GM12874 (cell line): Measurements from ENCODE around the gene PRKD3.

Experiments
- CTCF ChIP-seq: IDR thresholded peaks from 2 replicates; pipeline ENCODE4 v1.5.1; 2011; ENCODE audit warnings: low read depth, mild to moderate bottlenecking, control low read depth, low read length, moderate library complexity; ENCODE audit not compliant: insufficient read depth

PRKD3 gene

DNA sequence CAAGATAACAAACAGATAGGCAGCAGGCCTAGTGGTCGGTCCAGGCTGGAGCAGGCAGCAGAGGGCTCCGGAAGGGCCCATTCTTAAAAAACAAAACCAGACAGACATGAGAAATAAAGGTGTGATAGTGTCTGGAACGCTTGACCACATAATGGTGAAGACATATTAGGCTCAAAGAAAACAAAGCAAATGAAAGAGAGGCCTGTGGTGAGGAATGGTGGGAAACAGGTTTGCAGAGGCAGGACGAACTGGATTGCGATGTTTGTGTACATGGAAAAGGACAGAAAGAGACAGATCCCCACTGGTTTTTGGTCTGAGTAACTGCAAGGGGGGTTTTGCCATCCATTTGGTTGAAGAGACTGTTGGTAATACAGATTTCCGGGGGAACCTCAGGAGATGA is 39.7 kb upstream of the PRKD3 start:
- no peak for TF ChIP-seq CTCF

DNA sequence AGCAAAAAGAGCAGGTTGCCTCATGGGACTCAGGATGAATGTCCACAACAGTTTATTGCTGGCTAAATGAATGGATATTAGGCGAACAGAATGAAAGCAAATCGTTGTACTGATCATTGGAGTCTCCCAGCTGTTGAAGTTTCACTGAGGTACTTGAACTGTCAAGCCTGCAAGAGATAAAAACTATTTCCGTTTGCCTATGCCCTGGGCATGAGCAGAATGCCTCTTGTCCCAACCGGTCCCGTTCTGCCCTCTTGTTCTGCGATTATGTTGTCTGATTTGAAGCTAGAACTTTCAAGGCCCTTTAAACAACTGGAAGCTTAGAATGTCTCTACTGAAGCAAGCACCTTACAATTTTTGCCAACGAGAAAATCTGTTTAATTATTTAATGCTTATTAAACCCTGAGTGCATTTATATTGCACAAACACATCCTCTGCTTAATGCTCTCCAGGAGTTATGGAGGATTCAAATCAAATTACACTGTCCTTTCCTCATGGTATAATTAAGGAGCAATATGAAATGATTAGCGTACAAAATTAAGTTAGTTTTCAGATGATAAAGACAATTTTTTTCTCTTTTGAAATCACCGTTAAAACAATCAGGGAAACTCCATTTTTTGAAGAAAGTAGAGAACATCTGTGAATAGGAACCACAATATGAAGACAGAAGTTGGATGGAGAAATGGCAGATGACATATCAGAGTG is 37.5 kb upstream of the PRKD3 start:
- TF ChIP-seq CTCF, result no peak

GRCh38 chr2:37361216-37361815 is 36.7 kb upstream of the PRKD3 start:
- TF ChIP-seq CTCF, result no peak

GRCh38 chr2:37358466-37358865 is 33.8 kb upstream of the PRKD3 start:
- TF ChIP-seq CTCF, result no peak

- no peak for TF ChIP-seq CTCF
These were observed 32.9 kb upstream of the PRKD3 start for GRCh38 chr2:37357530-37357929.

DNA sequence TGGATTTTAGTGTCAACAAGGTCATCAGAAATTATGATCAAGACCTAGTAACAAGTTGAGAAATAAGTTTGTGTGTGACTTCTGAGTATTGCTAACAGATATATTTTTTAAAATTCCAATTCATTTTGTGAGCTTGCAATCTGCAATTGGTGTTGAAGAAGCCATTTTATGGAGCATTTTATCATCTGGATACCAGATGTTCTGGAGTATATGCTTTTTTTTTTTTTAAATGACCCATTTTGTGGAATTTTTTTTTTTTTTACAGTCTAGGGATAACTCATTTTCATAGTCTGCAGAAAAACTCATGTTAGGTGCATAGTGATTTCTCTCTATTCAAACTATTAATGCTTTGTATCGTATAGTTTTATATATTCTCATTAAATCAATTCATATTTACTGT is 32.4 kb upstream of the PRKD3 start:
- no peak for TF ChIP-seq CTCF

GRCh38 chr2:37356299-37356698 is 31.7 kb upstream of the PRKD3 start:
- TF ChIP-seq CTCF, result no peak
